WERI-Rb-1 (cell line): ENCODE measurements around the gene MACROD2.

Source experiments
- DNase-seq: peaks from one replicate; pipeline ENCODE4 v3.0.0-alpha.2; 2020
- H3K27ac ChIP-seq: fragments of 250-450 bp; sonication (Bioruptor Pico); 2 replicates; pipeline ENCODE4 v1.5.1; 2020; ENCODE audit warnings: mild to moderate bottlenecking, moderate library complexity
- H3K27me3 ChIP-seq: fragments of 250-450 bp; sonication (Bioruptor Pico); 2 replicates; pipeline ENCODE4 v1.5.1; 2021; ENCODE audit warnings: mild to moderate bottlenecking, low read depth, moderate library complexity; ENCODE audit not compliant: insufficient read depth, severe bottlenecking
- H3K36me3 ChIP-seq: fragments of 250-450 bp; sonication (Bioruptor Pico); 2 replicates; pipeline ENCODE4 v1.5.1; 2020; ENCODE audit warnings: mild to moderate bottlenecking, moderate library complexity
- H3K4me3 ChIP-seq: 2 replicates; pipeline ENCODE4 v1.5.1; 2011; ENCODE audit warnings: low read depth, mild to moderate bottlenecking, control low read depth, low read length
- H3K9me3 ChIP-seq: fragments of 250-450 bp; sonication (Bioruptor Pico); 2 replicates; pipeline ENCODE4 v1.5.1; 2021; ENCODE audit warnings: mild to moderate bottlenecking, moderate library complexity; ENCODE audit not compliant: severe bottlenecking
- TF ChIP-seq, protein P1 (sequence below): IDR thresholded peaks from 2 replicates; pipeline ENCODE4 v1.5.1; 2011; ENCODE audit warnings: low read depth, mild to moderate bottlenecking, control low read depth, inconsistent platforms, low read length

MACROD2 gene

DNA sequence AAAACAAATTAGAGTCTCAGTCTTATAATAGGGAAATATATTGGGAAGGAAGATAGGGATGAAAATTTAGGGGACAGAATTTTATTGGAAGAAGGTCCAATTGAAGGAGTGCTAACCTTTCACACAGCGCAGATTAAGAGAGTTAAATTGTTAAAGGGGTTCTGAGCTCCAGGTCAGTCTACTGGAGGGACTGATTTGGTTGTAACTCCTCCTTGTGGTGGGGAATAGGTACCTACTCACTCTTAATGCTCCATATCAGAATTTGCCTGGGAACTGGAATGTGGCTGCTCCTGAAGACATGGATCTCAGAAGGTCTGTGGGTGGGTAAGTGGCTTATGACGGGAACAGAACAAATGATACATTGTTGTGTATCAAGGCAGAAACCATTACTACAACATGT lies 198.6 kb downstream of the MACROD2 start:
- H3K4me3 ChIP-seq, result no peak overlapping the region
- no peak for DNase-seq
- no peaks in the 10 kb centered on the region for H3K27me3 ChIP-seq
- H3K36me3 ChIP-seq, result no peaks in the 10 kb centered on the region
- TF ChIP-seq, protein P1, sequence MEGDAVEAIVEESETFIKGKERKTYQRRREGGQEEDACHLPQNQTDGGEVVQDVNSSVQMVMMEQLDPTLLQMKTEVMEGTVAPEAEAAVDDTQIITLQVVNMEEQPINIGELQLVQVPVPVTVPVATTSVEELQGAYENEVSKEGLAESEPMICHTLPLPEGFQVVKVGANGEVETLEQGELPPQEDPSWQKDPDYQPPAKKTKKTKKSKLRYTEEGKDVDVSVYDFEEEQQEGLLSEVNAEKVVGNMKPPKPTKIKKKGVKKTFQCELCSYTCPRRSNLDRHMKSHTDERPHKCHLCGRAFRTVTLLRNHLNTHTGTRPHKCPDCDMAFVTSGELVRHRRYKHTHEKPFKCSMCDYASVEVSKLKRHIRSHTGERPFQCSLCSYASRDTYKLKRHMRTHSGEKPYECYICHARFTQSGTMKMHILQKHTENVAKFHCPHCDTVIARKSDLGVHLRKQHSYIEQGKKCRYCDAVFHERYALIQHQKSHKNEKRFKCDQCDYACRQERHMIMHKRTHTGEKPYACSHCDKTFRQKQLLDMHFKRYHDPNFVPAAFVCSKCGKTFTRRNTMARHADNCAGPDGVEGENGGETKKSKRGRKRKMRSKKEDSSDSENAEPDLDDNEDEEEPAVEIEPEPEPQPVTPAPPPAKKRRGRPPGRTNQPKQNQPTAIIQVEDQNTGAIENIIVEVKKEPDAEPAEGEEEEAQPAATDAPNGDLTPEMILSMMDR, result peak; percentile 37; the same call in 1 of the 2 replicates
- H3K27ac ChIP-seq, result no peak overlapping the region
- no peaks in the 10 kb centered on the region for H3K9me3 ChIP-seq

DNA sequence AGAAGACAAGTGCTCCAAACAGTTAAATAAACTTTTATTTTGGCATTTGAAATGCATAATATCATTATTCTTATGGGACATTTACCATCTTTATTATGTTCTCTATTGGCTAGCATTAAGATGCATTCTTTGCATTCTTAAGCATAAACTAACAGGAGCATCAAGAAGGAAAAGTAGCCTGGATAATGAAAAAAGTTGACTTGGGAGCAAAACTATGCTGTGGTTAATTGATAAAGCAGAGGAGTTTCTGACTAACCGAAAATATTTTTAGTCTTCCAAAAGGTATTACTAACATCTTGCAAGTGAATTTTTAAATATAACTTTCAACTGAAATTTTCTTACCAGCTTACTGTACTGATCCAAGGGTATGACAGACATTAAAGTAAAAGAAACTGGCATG lies 201.8 kb downstream of the MACROD2 start:
- no peaks in the 10 kb centered on the region for H3K27me3 ChIP-seq
- H3K27ac ChIP-seq, result no peak overlapping the region
- no peaks in the 10 kb centered on the region for H3K9me3 ChIP-seq
- TF ChIP-seq, protein P1, result no peak
- H3K4me3 ChIP-seq, result no peak overlapping the region
- DNase-seq, result no peak
- no peaks in the 10 kb centered on the region for H3K36me3 ChIP-seq

DNA sequence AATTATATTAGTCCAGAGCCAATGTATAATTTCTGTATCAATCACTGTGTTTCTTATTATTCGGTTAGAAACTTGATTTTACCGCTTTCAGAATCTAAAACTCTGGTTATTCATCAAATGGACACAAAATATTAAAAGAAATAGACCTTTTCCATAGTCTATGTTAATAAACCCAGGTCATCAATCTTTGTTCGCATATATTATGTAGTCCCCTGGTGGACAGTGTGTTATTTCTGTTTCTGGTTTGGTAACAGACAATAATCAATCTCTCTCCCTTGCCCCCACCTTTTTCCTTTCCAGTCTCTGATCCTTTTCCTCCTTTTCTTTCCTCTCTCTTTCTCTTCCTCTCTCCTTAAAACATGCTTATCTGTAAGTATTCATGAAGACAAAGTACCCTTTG lies 203.1 kb downstream of the MACROD2 start:
- no peak overlapping the region for H3K27ac ChIP-seq
- TF ChIP-seq, protein P1, result no peak
- DNase-seq, result no peak
- no peak overlapping the region for H3K4me3 ChIP-seq
- no peaks in the 10 kb centered on the region for H3K27me3 ChIP-seq
- no peaks in the 10 kb centered on the region for H3K36me3 ChIP-seq
- H3K9me3 ChIP-seq, result no peaks in the 10 kb centered on the region

DNA sequence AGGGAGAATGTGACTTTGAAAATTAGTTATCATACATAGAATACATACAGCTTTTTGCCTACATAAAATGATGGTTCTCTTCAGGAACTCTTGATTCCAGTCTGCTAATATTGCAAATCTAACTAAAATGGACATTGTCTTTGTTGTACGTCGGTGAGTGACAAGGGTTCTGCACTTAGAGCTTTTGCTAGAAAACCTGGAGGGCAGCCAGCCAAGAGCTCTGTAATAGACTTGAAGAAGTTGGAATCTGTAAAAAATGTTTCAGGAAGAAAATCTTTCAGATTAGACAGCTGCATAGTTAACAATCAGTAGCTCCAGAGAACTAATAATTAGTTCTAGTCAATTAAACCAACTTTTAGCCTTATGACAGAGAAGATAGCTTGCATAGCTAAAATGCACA lies 203.8 kb downstream of the MACROD2 start:
- no peak for DNase-seq
- TF ChIP-seq, protein P1, result no peak
- Histone ChIP-seq H3K36me3 (no peaks in the 10 kb centered on the region), H3K27me3 (no peaks in the 10 kb centered on the region), H3K27ac (no peak overlapping the region), H3K4me3 (no peak overlapping the region), H3K9me3 (no peaks in the 10 kb centered on the region)

DNA sequence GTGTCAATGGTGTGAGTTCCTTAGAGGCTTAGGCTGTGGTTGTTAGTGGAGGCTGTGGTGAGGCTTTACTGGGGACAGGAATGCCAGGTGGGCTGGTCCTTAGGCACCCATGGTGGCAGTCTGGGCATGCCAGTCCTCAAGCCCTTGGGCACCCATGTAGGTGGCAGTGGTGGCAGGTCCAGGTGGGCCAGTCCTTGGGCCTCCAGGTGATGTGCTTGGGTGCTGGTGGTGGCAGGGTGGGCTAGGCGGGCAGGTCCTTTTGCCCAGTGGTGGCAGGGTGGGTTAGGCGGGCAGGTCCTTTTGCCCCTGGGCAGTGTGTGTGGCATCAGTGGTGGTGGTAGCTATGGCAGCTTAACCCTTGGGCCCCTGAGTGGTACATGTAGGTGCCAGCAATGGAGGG lies 208.3 kb downstream of the MACROD2 start:
- TF ChIP-seq, protein P1, result no peak
- no peak overlapping the region for H3K4me3 ChIP-seq
- H3K9me3 ChIP-seq, result no peaks in the 10 kb centered on the region
- no peaks in the 10 kb centered on the region for H3K36me3 ChIP-seq
- no peaks in the 10 kb centered on the region for H3K27me3 ChIP-seq
- H3K27ac ChIP-seq, result no peak overlapping the region
- DNase-seq, result no peak

DNA sequence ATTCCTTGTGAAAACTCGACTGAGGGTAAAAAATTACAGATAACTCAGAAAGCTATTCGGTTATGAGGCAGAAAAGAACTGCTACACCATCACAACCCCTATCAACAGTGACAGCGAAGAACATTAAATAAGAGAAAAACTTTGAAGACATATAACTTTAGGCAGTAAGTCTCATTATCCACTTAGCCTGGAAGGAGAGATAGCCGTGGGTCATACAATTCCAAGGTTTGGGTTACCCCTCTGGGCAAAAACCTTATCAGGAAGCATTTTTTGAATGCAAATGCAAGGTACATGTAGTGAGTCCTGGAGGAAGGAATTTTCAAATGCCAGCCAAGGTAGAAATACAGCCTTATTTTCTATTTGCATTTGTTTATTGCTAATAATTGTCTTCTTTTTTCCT lies 212.3 kb downstream of the MACROD2 start:
- H3K4me3 ChIP-seq, result no peak overlapping the region
- H3K27ac ChIP-seq, result no peak overlapping the region
- no peaks in the 10 kb centered on the region for H3K36me3 ChIP-seq
- no peak for DNase-seq
- TF ChIP-seq, protein P1, result no peak
- H3K27me3 ChIP-seq, result no peaks in the 10 kb centered on the region
- no peaks in the 10 kb centered on the region for H3K9me3 ChIP-seq
